Adrenal gland (tissue), 12 donors: ENCODE measurements around the gene ABCA1. TPM values are rescaled to one million over a fixed set of nuclear protein-coding genes. Genes with fewer than 3 reads are reported as not detected.

Experiments
- DNase-seq, 7 donors: peaks; one replicate each; pipeline ENCODE4 v3.0.0-alpha.2; 2019 to 2020
- H3K27ac ChIP-seq, 5 donors: fragments of 200-600 bp; sonication (generic) in 4 of 5; 1 replicate in 3 of 5; 2 replicates in 2 of 5; pipeline versions ENCODE4 v1.5.1 to v1.8.0; 2016 to 2020; ENCODE audit warnings: mild to moderate bottlenecking in 1 of 5
- H3K27me3 ChIP-seq: fragments of 200-600 bp; 2 replicates; pipeline ENCODE4 v1.8.0; 2021
- H3K36me3 ChIP-seq, 2 donors: fragments of 200-600 bp; replicated peaks in 1 of 2; 1 replicate in 1 of 2; 2 replicates in 1 of 2; pipeline versions ENCODE4 v1.5.1 to v1.8.0; 2018 to 2022
- H3K4me1 ChIP-seq, 2 donors: fragments of 200-600 bp; replicated peaks in 1 of 2; 1 replicate in 1 of 2; 2 replicates in 1 of 2; pipeline versions ENCODE4 v1.5.1 to v1.8.0; 2018 to 2021
- H3K4me3 ChIP-seq, 4 donors: fragments of 200-600 bp; sonication (generic) in 3 of 4; one replicate each; pipeline ENCODE4 v1.5.1; 2016 to 2018
- H3K9me3 ChIP-seq, 3 donors: fragments of 200-600 bp; sonication (generic) in 1 of 3; replicated peaks in 1 of 3; 1 replicate in 2 of 3; 2 replicates in 1 of 3; pipeline versions ENCODE4 v1.5.1 to v1.8.0; 2016 to 2021
- CTCF ChIP-seq, 6 experiments: fragments of 450-650 bp in 4 of 6; fragments of 200-600 bp in 2 of 6; sonication (generic) in 1 of 6; IDR thresholded peaks; 1 replicate in 5 of 6; 2 replicates in 1 of 6; pipeline versions ENCODE4 v1.5.1 to v1.8.0; 2016 to 2021; ENCODE audit warnings: antibody characterized with exemption in 6 of 6, mild to moderate bottlenecking in 2 of 6, moderate library complexity in 1 of 6
- POLR2A ChIP-seq, 2 donors: fragments of 450-650 bp; IDR thresholded peaks; one replicate each; pipeline ENCODE4 v1.6.1; 2017; ENCODE audit warnings: antibody characterized with exemption in 2 of 2, mild to moderate bottlenecking in 2 of 2, moderate library complexity in 1 of 2
- WGBS, 4 donors: extraction: QIAGEN DNeasy Blood & Tissue Kit in 2 of 4; methylation state at CpG; one replicate each; pipeline versions ENCODE4 v1.1.5 to v1.1.7; 2013 to 2017; 5-methylcytosine and 5-hydroxymethylcytosine counted together
- intact Hi-C, 2 donors: fragments of 100-400 bp; cut with DNase I; formaldehyde crosslinking; loops; one replicate each; pipeline versions ENCODE4 v1.14.1 to v1.15.0; 2022 to 2023
- polyA plus RNA-seq, 3 donors: library from polyadenylated mRNA; stranded (reverse); fragments of 200-250 nt in 2 of 3; fragments of 350-450 nt in 1 of 3; fragmentation: Illumina TruSeq in 1 of 3; extraction: RNeasy Lipid Tissue Mini Kit (QIAGEN cat#74804) in 1 of 3; gene quantifications; one replicate each; pipeline ENCODE4 v1.2.3, GENCODE V29; 2013 to 2014
- total RNA-seq, 9 donors: library from RNA; depleted of rRNA in 4 of 9; stranded (reverse); fragments of >200 nt in 4 of 9; fragments of 120-200 nt in 1 of 9; fragmentation: NEBNext Ultra II Directional in 1 of 9; extraction: Animal tissue kit (Norgen Biotek cat#: 25700) in 1 of 9; gene quantifications; one replicate each; pipeline versions ENCODE4 v1.1.0 to v1.2.4, GENCODE V29; 2013 to 2023
- donor health status: healthy with polysubstance abuse.
- donor health status: Bipolar disorder and iron deficiency.
- donor health status: DM: yes; HTN: yes; CAD: no.
- donor health status: DM: no; HTN: no; CAD: no.
- donor health status: DM: no; HTN: no; CAD: no.
- donor health status: DM: yes; HTN: yes; CAD: no.

Gene ABCA1
- total and polyA plus RNA-seq, 12 donors, result 26.8 to 446 (median 134) TPM

GRCh38 chr9:104895572-104895971 lies 32.4 kb downstream of the ABCA1 start:
- Histone ChIP-seq H3K4me1 (peaks cover 38 to 52% of the 10 kb centered on the region in 2 donors), H3K36me3 (peaks cover 0 to 8% of the 10 kb centered on the region in 2 donors), H3K4me3 (no peak overlapping the region), H3K9me3 (no peaks in the 10 kb centered on the region), H3K27me3 (no peaks in the 10 kb centered on the region), H3K27ac (peak overlapping the region in 3 of 5 donors; percentile 19 to 70 (median 30))
- peak in 2 of 7 donors; percentile 39 to 54 for DNase-seq
- WGBS, 4 donors, result 52 to 59% (median 54%) methylated on average over 6 of the region's 6 CpGs
- TF ChIP-seq CTCF (IDR thresholded peaks at IDR 0.05) (no peak), POLR2A (IDR thresholded peaks at IDR 0.05) (no peak)
- intact Hi-C loops, result no loop called here

- Histone ChIP-seq H3K4me3 (no peak overlapping the region), H3K27me3 (no peaks in the 10 kb centered on the region), H3K4me1 (peaks cover 49 to 56% of the 10 kb centered on the region in 2 donors), H3K9me3 (no peaks in the 10 kb centered on the region), H3K36me3 (peaks cover 0 to 23% of the 10 kb centered on the region in 2 donors), H3K27ac (peak overlapping the region in 1 of 5 donors; percentile 26)
- DNase-seq, result no peak
- intact Hi-C loops, result no loop called here
- no peak for TF ChIP-seq POLR2A (IDR thresholded peaks at IDR 0.05)
- TF ChIP-seq CTCF (IDR thresholded peaks at IDR 0.05), result no peak
- WGBS, 4 donors, result 76 to 89% (median 81%) methylated on average over 1 of the region's 1 CpG
Measured at GRCh38 chr9:104892701-104893100, 35.3 kb downstream of the ABCA1 start.

- Histone ChIP-seq H3K27me3 (no peaks in the 10 kb centered on the region), H3K4me1 (peaks cover 37 to 46% of the 10 kb centered on the region in 2 donors), H3K4me3 (no peak overlapping the region), H3K9me3 (no peaks in the 10 kb centered on the region), H3K27ac (peak overlapping the region in 1 of 5 donors; percentile 24), H3K36me3 (peaks cover 0 to 46% of the 10 kb centered on the region in 2 donors)
- DNase-seq, result no peak
- no peak for TF ChIP-seq CTCF (IDR thresholded peaks at IDR 0.05)
- TF ChIP-seq POLR2A (IDR thresholded peaks at IDR 0.05), result no peak
- 81 to 97% (median 93%) methylated on average over 9 of the region's 9 CpGs for WGBS, 4 donors
- intact Hi-C loops, result no loop called here
Measured at GRCh38 chr9:104890433-104890770, 37.6 kb downstream of the ABCA1 start.

GRCh38 chr9:104885818-104886709 lies 41.9 kb downstream of the ABCA1 start:
- no peak for TF ChIP-seq CTCF (IDR thresholded peaks at IDR 0.05)
- no peak for TF ChIP-seq POLR2A (IDR thresholded peaks at IDR 0.05)
- Histone ChIP-seq H3K27ac (peak overlapping the region in 3 of 5 donors; percentile 2 to 19 (median 13)), H3K36me3 (peaks cover 0 to 89% of the 10 kb centered on the region in 2 donors), H3K4me3 (no peak overlapping the region), H3K27me3 (no peaks in the 10 kb centered on the region), H3K9me3 (no peaks in the 10 kb centered on the region), H3K4me1 (peaks cover 20 to 37% of the 10 kb centered on the region in 2 donors)
- DNase-seq, result no peak
- WGBS, 4 donors, result 80 to 87% (median 82%) methylated on average over 3 of the region's 3 CpGs
- intact Hi-C loops, result no loop called here
